ENCODE measurements around the gene ADTRP.

DNA sequence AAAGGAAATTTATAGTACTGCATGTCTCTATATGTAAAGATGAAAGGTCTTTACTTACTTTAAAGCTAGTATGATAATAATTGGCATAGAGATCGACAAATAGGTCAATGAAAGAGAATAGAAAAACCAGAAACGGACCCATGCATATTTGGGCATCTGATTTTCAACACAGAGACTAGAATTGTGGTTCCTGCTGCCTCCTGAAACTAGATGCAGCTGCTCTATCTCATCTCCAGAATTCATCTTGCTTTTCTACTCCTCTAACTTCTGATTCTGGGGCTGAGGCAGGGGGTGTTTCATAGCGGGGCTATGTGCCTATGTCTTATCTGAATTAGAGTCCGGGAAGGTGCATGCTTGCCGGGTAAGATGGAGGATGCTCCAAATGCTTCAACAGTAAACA lies 105.9 kb downstream of the ADTRP start:
- no peak for TF ChIP-seq POLR2A (IDR thresholded peaks at IDR 0.05; ENCODE audit: low read depth, low read length)
- TF ChIP-seq SIX5 (IDR thresholded peaks at IDR 0.05; ENCODE audit: low read depth, low read length, severe bottlenecking), result no peak
